PFSK-1 (cell line): ENCODE results near the gene IFRD2.

Experiments
- FOXP2 ChIP-seq: optimal IDR thresholded peaks from 2 replicates; pipeline ENCODE3; 2011; ENCODE audit warnings: borderline replicate concordance, control low read depth, inconsistent platforms; ENCODE audit not compliant: insufficient read depth; ENCODE audit errors: extremely low read length, extremely low read depth
- POLR2AphosphoS5 ChIP-seq: IDR thresholded peaks from 2 replicates; pipeline ENCODE4 v1.6.1; 2012; ENCODE audit warnings: low read depth, mild to moderate bottlenecking, control low read depth, low read length, moderate library complexity
- REST ChIP-seq, 2 experiments: IDR thresholded peaks; 2 replicates each; pipeline versions ENCODE4 v1.6.1 to v1.8.0; 2011 to 2012; ENCODE audit warnings: low read depth in 2 of 2, low read length in 2 of 2, control low read depth in 1 of 2, inconsistent platforms in 1 of 2, mild to moderate bottlenecking in 1 of 2, moderate library complexity in 1 of 2; ENCODE audit not compliant: insufficient read depth in 1 of 2
- SIN3A ChIP-seq: IDR thresholded peaks from 2 replicates; pipeline ENCODE4 v1.6.1; 2012; ENCODE audit warnings: mild to moderate bottlenecking, low read length, moderate library complexity, borderline replicate concordance; ENCODE audit not compliant: insufficient read depth
- TAF1 ChIP-seq: IDR thresholded peaks from 2 replicates; pipeline ENCODE4 v1.6.1; 2012; ENCODE audit warnings: low read length, control low read depth, borderline replicate concordance; ENCODE audit not compliant: insufficient read depth

The IFRD2 gene

GRCh38 chr3:50321336-50322114 is 29.3 kb upstream of the IFRD2 start:
- no peak for TF ChIP-seq TAF1
- 0 out of 2 replicates have a peak, but pooled peaks have one; percentile 21 for TF ChIP-seq POLR2AphosphoS5

DNA sequence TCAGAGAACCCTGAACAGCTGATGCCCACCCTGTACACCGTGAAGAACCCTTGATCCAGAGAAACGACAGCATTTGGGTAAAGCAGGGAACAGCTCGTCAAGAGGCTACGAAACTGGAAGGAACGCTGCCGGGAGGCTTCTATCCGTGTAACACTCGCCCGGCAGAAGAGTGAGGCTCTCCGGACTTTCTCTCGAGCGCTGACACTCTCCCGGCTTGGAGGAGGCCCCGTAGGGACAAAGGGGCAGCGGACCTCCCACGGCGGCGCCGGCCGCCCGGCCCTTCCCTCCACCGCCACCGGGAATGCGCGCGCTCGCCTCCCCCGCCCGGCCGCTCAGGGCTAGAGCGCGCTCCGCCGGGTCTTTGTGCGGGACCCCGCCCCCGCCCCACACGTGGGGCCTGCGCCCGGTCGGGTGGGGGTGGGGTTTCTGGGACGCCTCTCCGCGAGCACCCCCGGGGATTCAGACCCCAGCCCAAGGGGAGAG is 28.7 kb upstream of the IFRD2 start:
- no peak for TF ChIP-seq TAF1
- no peak for TF ChIP-seq SIN3A
- TF ChIP-seq FOXP2: no peak
- TF ChIP-seq POLR2AphosphoS5: no peak
- no peak for TF ChIP-seq REST (IDR thresholded peaks at IDR 0.05; ENCODE audit: insufficient read depth in 1 of 2, low read depth in 2 of 2, low read length in 2 of 2)

DNA sequence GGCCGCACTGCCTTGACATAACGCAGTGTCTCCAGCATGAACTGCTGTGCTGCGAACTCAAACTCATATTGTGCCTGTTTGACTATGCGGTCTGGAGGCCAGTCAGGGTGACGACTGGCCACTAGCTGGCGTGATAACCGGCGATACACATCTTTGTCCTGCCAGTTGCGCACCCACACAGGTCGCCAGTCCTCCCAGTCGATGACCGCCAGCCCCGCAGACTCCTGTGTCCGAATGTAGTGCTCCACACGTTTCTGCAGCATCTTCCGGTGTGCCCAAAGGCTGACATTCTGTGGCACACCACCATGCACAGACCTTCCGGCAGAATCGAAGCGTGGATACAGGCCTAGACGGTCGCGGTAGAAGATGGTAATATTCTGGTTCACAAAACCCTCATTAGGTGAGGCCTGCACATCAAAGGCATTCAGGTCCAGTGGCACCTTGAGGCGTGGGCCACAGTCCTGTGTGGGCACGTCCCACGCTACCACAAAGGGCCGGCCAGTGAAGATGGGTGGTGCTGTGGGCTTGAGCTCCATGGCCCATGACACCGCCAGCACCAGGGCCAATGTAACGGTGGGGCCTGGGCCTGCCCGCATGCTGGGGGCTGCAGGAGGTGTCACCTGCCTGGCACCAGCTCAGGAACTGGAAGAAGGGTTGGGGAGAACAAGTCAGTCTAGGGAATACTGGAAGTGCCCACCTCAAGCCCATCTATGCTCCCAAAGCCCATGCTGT is 27.8 kb upstream of the IFRD2 start:
- TF ChIP-seq POLR2AphosphoS5: no peak
- no peak for TF ChIP-seq SIN3A
- no peak for TF ChIP-seq REST (IDR thresholded peaks at IDR 0.05; ENCODE audit: insufficient read depth in 1 of 2, low read depth in 2 of 2, low read length in 2 of 2)
- no peak for TF ChIP-seq FOXP2
- TF ChIP-seq TAF1: no peak

- TF ChIP-seq SIN3A: no peak
- TF ChIP-seq POLR2AphosphoS5: 0 out of 2 replicates have a peak, but pooled peaks have one; percentile 17
Measured at GRCh38 chr3:50319181-50319893, 27.1 kb upstream of the IFRD2 start.

- TF ChIP-seq REST (IDR thresholded peaks at IDR 0.05; ENCODE audit: insufficient read depth in 1 of 2, low read depth in 2 of 2, low read length in 2 of 2) (no peak), SIN3A (no peak), FOXP2 (no peak), POLR2AphosphoS5 (no peak), TAF1 (no peak)
Measured at GRCh38 chr3:50318615-50319014, 26.4 kb upstream of the IFRD2 start.

DNA sequence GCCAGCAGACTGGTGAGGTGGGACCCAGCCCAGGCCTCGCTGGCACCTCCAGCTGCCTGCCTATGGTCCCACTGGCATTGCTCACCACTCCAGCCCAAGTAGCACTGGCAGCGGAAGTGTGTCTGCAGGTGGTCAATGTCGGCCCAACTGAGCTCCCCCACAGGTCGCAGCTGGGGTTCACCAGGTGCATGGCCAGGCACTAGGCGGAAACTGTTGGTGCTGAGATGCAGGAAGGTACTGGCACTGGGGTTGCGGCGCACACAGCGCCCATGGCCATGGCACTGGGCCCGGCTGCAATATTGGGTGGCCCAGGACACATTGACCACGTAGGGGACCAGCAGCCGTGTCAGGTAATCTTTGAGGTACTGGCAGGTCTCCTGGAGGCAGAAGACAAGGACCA is 25.9 kb upstream of the IFRD2 start:
- TF ChIP-seq FOXP2 (no peak), TAF1 (no peak), REST (IDR thresholded peaks at IDR 0.05; ENCODE audit: insufficient read depth in 1 of 2, low read depth in 2 of 2, low read length in 2 of 2) (no peak), POLR2AphosphoS5 (no peak), SIN3A (no peak)
